Left ventricle myocardium superior (tissue), 1 donor: ENCODE data around the gene LETM1. TPM values are rescaled to one million over a fixed set of nuclear protein-coding genes. Genes with fewer than 3 reads are reported as not detected.

ENCODE experiments used
- ATAC-seq: fragments of 200-7000 bp; cut with Tn5 transposase; one replicate; pipeline ENCODE4 v1.9.1; 2020; ENCODE audit warnings: mild to moderate bottlenecking, moderate library complexity
- DNase-seq: peaks from one replicate; pipeline ENCODE4 v3.0.0-alpha.2; 2020
- intact Hi-C: fragments of 100-400 bp; cut with micrococcal nuclease; formaldehyde crosslinking; loops from one replicate; pipeline ENCODE4 v1.11.0; 2022
- total RNA-seq: library from RNA; stranded (reverse); fragmentation: NEBNext Ultra II Directional; extraction: Animal tissue kit (Norgen Biotek cat#: 25700); gene quantifications from one replicate; pipeline ENCODE4 v1.2.1, GENCODE V29; 2021
- donor health status: DM: no; HTN: yes; CAD: no; lungs with severe emphysema.

The LETM1 gene
- total RNA-seq, 1 donor from 2014 or later, result 46.2 TPM

GRCh38 chr4:1775731-1776500, 80.0 kb downstream of the LETM1 start:
- intact Hi-C loops, result no loop called here
- no peak for DNase-seq
- no peak for ATAC-seq

- no peak for ATAC-seq
- no peak for DNase-seq
- intact Hi-C loops, result no loop called here
Observed at GRCh38 chr4:1773754-1774153, 82.2 kb downstream of the LETM1 start.

- ATAC-seq, result no peak
- intact Hi-C loops, result no loop called here
- no peak for DNase-seq
Observed at GRCh38 chr4:1772853-1773538, 83.0 kb downstream of the LETM1 start.

- DNase-seq (no peak), ATAC-seq (no peak)
- intact Hi-C loops, result no loop called here
Observed at GRCh38 chr4:1771555-1772305, 84.2 kb downstream of the LETM1 start.

- ATAC-seq (no peak), DNase-seq (no peak)
- intact Hi-C loops, result no loop called here
Observed at GRCh38 chr4:1770791-1771231, 85.1 kb downstream of the LETM1 start.

- intact Hi-C loops, result no loop called here
- ATAC-seq (no peak), DNase-seq (no peak)
Observed at GRCh38 chr4:1770245-1770644, 85.7 kb downstream of the LETM1 start.

GRCh38 chr4:1769692-1770091, 86.3 kb downstream of the LETM1 start:
- intact Hi-C loops, result no loop called here
- DNase-seq, result no peak

GRCh38 chr4:1768367-1769034, 87.5 kb downstream of the LETM1 start:
- intact Hi-C loops, result no loop called here
- ATAC-seq (no peak), DNase-seq (no peak)

More at GRCh38 chr4:1769692-1770091, 86.3 kb downstream of the LETM1 start:
- no peak for ATAC-seq

- ATAC-seq (peak; percentile 16), DNase-seq (peak; percentile 59)
- intact Hi-C loops, result no loop called here
Observed at GRCh38 chr4:1767770-1768366, 88.1 kb downstream of the LETM1 start.

GRCh38 chr4:1767061-1767769, 88.7 kb downstream of the LETM1 start:
- DNase-seq (peak; percentile 45), ATAC-seq (peak; percentile 36)
- intact Hi-C loops, result no loop called here

- ATAC-seq, result no peak
- no peak for DNase-seq
- intact Hi-C loops, result no loop called here
Observed at GRCh38 chr4:1766106-1767060, 89.6 kb downstream of the LETM1 start.

- ATAC-seq (no peak), DNase-seq (no peak)
- intact Hi-C loops, result no loop called here
Observed at GRCh38 chr4:1765409-1766072, 90.4 kb downstream of the LETM1 start.

GRCh38 chr4:1764670-1765069, 91.3 kb downstream of the LETM1 start:
- no peak for ATAC-seq
- intact Hi-C loops, result no loop called here
- no peak for DNase-seq

GRCh38 chr4:1763550-1764080, 92.3 kb downstream of the LETM1 start:
- DNase-seq (peak; percentile 59), ATAC-seq (peak; percentile 47)
- intact Hi-C loops, result no loop called here

- ATAC-seq, result no peak
- DNase-seq, result no peak
- intact Hi-C loops, result no loop called here
Observed at GRCh38 chr4:1763070-1763549, 92.8 kb downstream of the LETM1 start.

GRCh38 chr4:1762264-1763010, 93.5 kb downstream of the LETM1 start:
- ATAC-seq, result no peak
- intact Hi-C loops, result no loop called here
- DNase-seq, result no peak
